ACC112 (cell line): Measurements from ENCODE around the gene PRRC2B.
"Not testable (repeated sequence)": the region's sequence is repeated elsewhere in the genome, so short reads cannot be mapped to it uniquely, and the experiment has no call there.

ENCODE experiments used
- H2AFZ ChIP-seq: fragments of 200-600 bp; sonication (generic); one replicate; pipeline ENCODE4 v1.6.0; 2017; ENCODE audit warnings: antibody characterized with exemption, low read length; ENCODE audit not compliant: unreplicated experiment
- H3K27ac ChIP-seq: fragments of 200-600 bp; sonication (generic); 2 replicates; pipeline ENCODE4 v1.5.1; 2014; ENCODE audit warnings: low read depth, mild to moderate bottlenecking, antibody characterized with exemption, low read length, moderate library complexity
- H3K27me3 ChIP-seq: fragments of 200-600 bp; sonication (generic); 2 replicates; pipeline ENCODE4 v1.6.1; 2014; ENCODE audit warnings: mild to moderate bottlenecking, antibody characterized with exemption, low read length, moderate library complexity, mixed read lengths; ENCODE audit not compliant: insufficient read depth
- H3K36me3 ChIP-seq: fragments of 200-600 bp; sonication (generic); 2 replicates; pipeline ENCODE4 v1.6.1; 2016; ENCODE audit warnings: mild to moderate bottlenecking, antibody characterized with exemption, low read length, moderate library complexity, mixed read lengths; ENCODE audit not compliant: insufficient read depth
- H3K4me1 ChIP-seq: fragments of 200-600 bp; sonication (generic); one replicate; pipeline ENCODE4 v1.6.1; 2016; ENCODE audit warnings: low read length, mixed read lengths; ENCODE audit not compliant: insufficient read depth, unreplicated experiment, control insufficient read depth
- H3K4me3 ChIP-seq: fragments of 200-600 bp; sonication (generic); 2 replicates; pipeline ENCODE4 v1.5.1; 2014; ENCODE audit warnings: mild to moderate bottlenecking, low read depth, low read length
- H3K79me2 ChIP-seq: fragments of 200-600 bp; sonication (generic); one replicate; pipeline ENCODE4 v1.6.0; 2016; ENCODE audit warnings: low read length; ENCODE audit not compliant: control insufficient read depth, unreplicated experiment, insufficient read depth

Gene PRRC2B

DNA sequence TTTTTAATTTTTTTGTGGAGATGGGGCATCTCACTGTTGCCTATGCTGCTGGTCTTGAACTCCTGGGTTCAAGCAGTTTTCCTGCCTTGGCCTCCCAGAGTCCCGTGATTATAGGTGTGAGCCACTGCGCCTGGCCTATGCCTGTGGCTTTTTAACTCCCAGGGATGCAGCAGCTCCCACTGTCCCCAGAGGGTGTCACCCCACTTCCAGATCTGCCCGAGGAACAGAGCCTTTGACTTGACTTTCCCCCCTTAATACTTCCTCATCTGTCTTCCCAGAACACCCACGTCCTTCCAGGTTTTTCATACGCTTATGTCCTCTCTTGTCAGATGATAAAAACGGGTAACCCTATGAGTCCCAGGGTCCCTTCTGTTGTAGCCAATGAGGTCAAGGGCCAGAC is 7.6 kb upstream of the PRRC2B start:
- H3K4me1 ChIP-seq = peaks cover 4% of the 10 kb centered on the region
- no peak overlapping the region for H2AFZ ChIP-seq
- no peaks in the 10 kb centered on the region for H3K36me3 ChIP-seq
- no peaks in the 10 kb centered on the region for H3K79me2 ChIP-seq
- no peak overlapping the region for H3K27ac ChIP-seq
- H3K4me3 ChIP-seq = no peak overlapping the region
- no peaks in the 10 kb centered on the region for H3K27me3 ChIP-seq

DNA sequence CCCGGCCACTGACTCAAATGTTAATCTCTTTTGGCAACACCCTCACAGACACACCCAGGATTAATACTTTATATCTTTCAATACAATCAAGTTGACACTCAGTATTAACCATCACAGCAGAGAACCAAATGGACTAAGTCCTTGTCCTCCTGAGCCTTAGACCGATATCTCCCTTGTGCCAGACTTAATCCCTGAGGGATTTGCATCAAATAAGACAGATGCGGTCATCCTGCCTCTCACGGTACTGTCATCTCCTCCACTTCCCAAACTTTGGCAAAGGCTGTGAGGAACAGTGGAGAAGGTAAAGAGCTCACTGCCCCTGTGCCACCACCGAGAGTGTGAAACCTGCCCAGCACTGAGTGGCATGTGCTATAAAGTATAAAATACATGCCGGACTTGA is 6.5 kb upstream of the PRRC2B start:
- H3K27ac ChIP-seq = no peak overlapping the region
- H3K4me1 ChIP-seq = peaks cover 4% of the 10 kb centered on the region
- H3K27me3 ChIP-seq = no peaks in the 10 kb centered on the region
- H3K4me3 ChIP-seq = no peak overlapping the region
- H2AFZ ChIP-seq = no peak overlapping the region
- H3K36me3 ChIP-seq = no peaks in the 10 kb centered on the region
- no peaks in the 10 kb centered on the region for H3K79me2 ChIP-seq

DNA sequence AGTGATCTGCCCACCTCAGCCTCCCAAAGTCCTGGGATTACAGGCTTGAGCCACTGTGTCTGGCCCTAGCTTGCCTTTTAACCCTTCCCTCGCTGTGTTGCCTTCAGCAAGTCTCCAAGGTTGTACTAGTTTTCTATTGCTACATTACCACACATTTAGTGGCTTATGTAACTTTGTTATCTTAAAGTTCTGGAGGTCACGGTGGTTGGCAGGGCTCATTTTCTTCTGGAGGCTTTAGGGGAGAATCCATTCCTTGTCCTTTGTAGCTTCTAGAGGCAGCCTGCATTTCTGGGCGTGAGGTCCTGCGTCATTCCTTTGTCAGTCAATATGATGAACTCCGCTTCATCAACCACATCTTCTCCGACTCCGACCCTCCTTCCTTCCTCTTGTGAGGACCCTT is 2.9 kb upstream of the PRRC2B start:
- no peaks in the 10 kb centered on the region for H3K36me3 ChIP-seq
- H3K79me2 ChIP-seq = peaks cover 18% of the 10 kb centered on the region
- H3K4me3 ChIP-seq = no peak overlapping the region
- no peak overlapping the region for H2AFZ ChIP-seq
- no peaks in the 10 kb centered on the region for H3K27me3 ChIP-seq
- no peak overlapping the region for H3K27ac ChIP-seq
- peaks cover 3% of the 10 kb centered on the region for H3K4me1 ChIP-seq

DNA sequence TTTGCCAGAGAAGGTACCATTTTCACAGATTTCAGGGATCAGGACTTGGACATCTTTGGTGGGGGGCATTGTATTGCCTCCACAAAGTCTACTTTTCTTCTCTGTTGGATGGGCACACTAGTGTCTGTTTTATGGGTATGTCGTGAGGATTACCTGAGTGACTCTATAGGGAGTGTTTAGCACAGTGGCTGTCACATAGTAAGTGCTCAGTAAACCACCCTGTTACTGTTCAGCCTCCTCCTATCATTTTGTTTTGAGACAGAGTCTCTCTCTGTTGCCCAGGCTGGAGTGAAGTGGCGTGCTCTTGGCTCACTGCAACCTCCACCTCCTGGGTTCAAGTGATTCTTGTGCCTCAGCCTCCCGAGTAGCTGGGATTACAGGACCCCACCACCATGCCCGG is 2.4 kb upstream of the PRRC2B start:
- H2AFZ ChIP-seq = no peak overlapping the region
- no peak overlapping the region for H3K4me3 ChIP-seq
- peaks cover 4% of the 10 kb centered on the region for H3K4me1 ChIP-seq
- H3K79me2 ChIP-seq = peaks cover 22% of the 10 kb centered on the region
- H3K36me3 ChIP-seq = no peaks in the 10 kb centered on the region
- no peak overlapping the region for H3K27ac ChIP-seq
- no peaks in the 10 kb centered on the region for H3K27me3 ChIP-seq

DNA sequence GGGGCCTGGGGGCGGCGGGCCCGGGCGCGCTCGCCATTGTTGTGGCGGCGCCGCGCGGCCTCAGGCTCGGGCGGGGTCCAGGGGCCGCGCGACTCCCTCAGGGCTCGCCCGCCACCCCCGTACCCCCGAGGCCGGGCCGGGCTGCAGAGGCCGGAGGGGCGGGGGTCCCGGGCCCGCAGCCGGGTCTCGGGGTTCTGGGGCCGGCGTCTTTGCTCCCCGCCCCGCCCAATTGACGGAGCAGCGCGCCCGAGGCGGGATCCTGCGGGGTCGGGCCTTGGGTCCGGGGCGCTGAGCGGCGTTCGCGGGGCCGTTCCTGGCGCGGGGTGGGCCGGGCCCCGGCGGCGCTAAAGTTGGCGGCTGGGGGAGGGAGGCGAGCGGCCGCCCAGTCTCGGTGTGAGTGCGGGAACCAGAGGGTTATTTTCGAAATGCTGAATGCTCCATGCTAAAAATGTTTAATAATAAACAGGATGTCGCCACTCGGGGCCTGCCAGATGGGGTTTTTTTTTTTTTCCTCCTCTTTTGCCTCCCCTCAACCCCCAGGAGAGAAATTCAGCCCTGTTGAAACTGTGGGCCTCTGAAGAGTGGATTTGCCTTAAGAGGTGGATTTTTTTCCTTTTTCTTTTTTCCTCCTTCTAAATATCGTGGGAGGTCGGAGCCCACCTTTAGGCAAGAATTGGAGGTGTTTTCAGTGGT is 724 bp downstream of the PRRC2B start:
- peak overlapping the region; percentile 90 for H3K4me3 ChIP-seq
- no peaks in the 10 kb centered on the region for H3K27me3 ChIP-seq
- peaks cover 9% of the 10 kb centered on the region; the same call in 1 of the 2 replicates for H3K36me3 ChIP-seq
- no peak overlapping the region for H2AFZ ChIP-seq
- peaks cover 30% of the 10 kb centered on the region for H3K4me1 ChIP-seq
- peaks cover 51% of the 10 kb centered on the region for H3K79me2 ChIP-seq
- H3K27ac ChIP-seq = peak overlapping the region; percentile 65

DNA sequence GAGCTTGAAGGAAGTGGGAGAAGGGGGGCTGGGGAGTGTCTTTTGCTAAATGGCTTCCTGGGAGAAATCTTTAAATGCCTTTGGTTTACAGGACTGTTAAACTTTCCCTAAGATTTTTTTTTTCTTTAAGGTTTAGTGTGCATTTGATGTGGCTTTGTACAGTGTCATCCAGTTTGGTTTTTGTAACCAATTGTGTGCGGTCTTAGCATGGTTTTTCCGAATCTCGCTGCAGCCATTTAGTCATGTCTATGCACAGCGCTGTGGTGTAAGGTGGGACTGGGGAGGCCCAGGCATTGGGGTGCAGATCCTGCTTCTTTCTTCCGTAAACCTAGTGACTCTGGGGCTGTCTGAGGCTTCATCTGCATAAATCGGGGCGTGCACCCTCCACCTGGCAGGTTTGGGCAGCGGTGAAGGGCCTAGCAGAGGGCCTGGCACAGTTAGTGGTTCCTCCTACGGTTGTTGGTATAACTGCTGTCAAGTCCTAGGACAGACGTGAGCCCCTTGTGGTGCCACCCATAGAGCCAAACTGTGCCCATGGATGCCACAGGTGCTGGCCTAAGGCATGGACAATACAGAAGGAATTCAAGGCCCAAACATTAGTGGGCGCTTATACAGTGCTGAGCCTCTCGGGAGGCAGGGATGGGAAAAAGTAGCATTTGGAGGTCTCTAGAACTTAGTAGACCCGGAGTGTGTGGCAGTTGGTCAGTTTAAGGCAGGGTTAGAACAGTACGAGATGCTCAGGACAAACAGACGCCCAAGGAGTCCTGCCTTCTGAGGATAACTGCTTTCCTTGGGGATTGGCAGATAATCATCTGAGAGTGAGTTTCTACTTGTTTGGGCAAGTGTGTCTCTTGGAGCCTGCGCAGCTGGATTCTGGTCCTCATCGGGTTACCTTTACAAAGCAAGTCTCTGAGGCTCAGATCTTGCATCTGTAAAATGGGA is 1.5 kb downstream of the PRRC2B start:
- peaks cover 59% of the 10 kb centered on the region for H3K79me2 ChIP-seq
- H3K4me3 ChIP-seq = peak overlapping the region; percentile 90
- H2AFZ ChIP-seq = no peak overlapping the region
- H3K27me3 ChIP-seq = no peaks in the 10 kb centered on the region
- peak overlapping the region; percentile 65 for H3K27ac ChIP-seq
- peaks cover 9% of the 10 kb centered on the region; the same call in 1 of the 2 replicates for H3K36me3 ChIP-seq
- peaks cover 38% of the 10 kb centered on the region for H3K4me1 ChIP-seq

DNA sequence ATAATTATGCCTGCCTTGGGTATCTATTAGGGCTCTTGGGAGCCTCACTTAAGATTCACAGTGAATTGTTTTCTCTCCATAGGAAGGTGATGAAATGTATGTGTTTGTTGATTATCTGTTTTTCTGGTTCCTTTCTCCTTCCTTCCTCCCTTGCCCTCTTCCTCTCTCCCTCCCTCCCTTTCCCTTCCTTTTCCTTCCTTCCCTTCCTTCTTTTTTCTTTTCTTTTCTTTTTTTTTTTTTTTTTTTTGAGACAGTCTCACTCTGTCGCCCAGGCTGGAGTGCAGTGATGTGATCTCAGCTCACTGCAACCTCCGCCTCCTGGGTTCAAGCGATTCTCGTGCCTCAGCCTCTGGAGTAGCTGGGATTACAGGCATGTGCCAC is 2.2 kb downstream of the PRRC2B start:
- Histone ChIP-seq H3K79me2 (peaks cover 66% of the 10 kb centered on the region), H3K4me1 (peaks cover 41% of the 10 kb centered on the region), H3K4me3 (peak overlapping the region; percentile 90)
- H3K27ac ChIP-seq, H3K36me3 ChIP-seq, H3K27me3 ChIP-seq, H2AFZ ChIP-seq: not testable (repeated sequence)

DNA sequence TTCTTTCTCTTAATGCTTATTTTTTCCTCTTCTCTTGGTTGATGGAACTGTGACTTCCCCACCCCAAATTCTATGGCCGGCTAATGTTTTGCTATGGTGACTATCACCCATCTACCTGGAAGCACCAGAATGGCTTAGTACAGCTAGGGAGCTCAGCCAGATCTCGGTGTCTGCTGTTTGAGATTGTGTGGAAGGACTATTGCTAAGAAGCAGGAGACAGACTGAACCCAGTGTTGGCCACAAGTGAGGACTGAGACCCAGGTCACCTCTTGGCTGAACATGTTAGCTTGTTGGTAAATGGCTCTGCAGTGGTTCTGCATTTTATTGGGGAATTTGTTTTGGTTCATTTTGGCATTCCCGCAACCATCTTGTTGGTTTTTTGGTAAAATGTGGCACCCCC is 2.7 kb downstream of the PRRC2B start:
- Histone ChIP-seq H3K27me3 (no peaks in the 10 kb centered on the region), H3K36me3 (peaks cover 9% of the 10 kb centered on the region; the same call in 1 of the 2 replicates), H3K27ac (peak overlapping the region; percentile 64; the same call in 1 of the 2 replicates), H3K79me2 (peaks cover 71% of the 10 kb centered on the region), H3K4me3 (peak overlapping the region; percentile 90), H2AFZ (no peak overlapping the region), H3K4me1 (peaks cover 41% of the 10 kb centered on the region)

DNA sequence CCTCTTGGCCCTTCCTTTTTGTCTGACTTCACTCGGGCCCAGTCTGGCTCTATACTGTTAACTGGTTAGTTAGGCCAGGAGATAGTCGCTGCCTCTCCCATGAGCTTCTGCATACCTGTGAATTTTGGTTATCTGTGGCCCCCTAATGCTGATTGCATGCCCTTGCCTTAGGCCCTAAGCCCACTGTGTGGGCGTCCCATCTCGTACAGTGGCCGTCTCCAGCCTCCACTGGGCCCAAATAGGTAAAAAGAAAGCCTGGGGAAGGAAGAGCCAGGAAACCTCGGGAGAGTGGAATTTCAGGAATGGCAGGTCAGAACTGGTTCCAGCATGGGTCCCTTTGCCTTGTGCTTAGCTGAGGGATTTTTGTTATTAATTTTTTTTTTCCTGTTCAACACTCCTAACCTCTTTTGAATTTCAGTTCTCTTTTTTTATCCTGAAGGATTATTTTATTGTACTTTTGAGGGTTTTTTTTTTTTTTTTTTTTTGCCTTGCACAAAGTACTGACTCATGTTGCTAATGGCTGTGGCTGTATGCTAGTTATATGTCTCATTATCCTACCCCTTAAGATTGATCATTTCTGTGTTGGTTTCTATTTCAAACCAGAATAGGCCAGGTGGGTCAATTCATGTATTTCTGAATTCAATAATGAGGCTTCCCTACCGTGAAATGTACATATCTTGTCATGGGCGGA is 3.4 kb downstream of the PRRC2B start:
- Histone ChIP-seq H3K4me1 (peaks cover 47% of the 10 kb centered on the region), H2AFZ (no peak overlapping the region), H3K4me3 (peak overlapping the region; percentile 90), H3K79me2 (peaks cover 77% of the 10 kb centered on the region), H3K36me3 (peaks cover 9% of the 10 kb centered on the region; the same call in 1 of the 2 replicates), H3K27me3 (no peaks in the 10 kb centered on the region), H3K27ac (peak overlapping the region; percentile 64)

DNA sequence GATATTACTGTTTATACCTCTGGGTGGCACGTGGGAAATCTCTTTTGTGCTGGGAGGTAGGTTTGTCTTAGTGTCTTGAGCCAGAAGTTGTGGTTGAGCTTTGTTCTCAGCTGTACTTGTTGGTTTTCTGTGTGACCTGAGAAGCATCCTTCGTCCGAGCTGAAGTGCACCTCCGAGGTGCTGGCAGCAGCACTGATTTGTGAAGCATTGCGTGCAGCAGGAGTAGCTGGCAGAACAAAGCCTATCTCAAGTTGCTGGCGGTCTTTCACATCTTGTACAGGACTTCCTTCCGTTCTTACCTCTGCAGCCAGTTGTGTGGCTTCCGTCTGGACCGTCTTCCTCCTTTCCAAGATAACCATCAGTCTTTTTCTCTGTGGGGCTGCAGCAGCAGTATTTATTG is 4.3 kb downstream of the PRRC2B start:
- peaks cover 9% of the 10 kb centered on the region; the same call in 1 of the 2 replicates for H3K36me3 ChIP-seq
- H3K27me3 ChIP-seq = no peaks in the 10 kb centered on the region
- peak overlapping the region; percentile 90 for H3K4me3 ChIP-seq
- H2AFZ ChIP-seq = no peak overlapping the region
- H3K27ac ChIP-seq = peak overlapping the region; percentile 64; the same call in 1 of the 2 replicates
- peaks cover 85% of the 10 kb centered on the region for H3K79me2 ChIP-seq
- H3K4me1 ChIP-seq = peaks cover 55% of the 10 kb centered on the region
